Epithelial cell of proximal tubule (primary cell): ENCODE data around the gene GIMAP4. TPM values are rescaled to one million over a fixed set of nuclear protein-coding genes. Genes with fewer than 3 reads are reported as not detected.
"Not testable (repeated sequence)": the region's sequence is repeated elsewhere in the genome, so short reads cannot be mapped to it uniquely, and the experiment has no call there.

Experiments
- DNase-seq: peaks from one replicate; pipeline ENCODE4 v3.0.0-alpha.2; 2011; ENCODE audit warnings: low read depth
- H3K4me3 ChIP-seq: 2 replicates; pipeline ENCODE4 v1.5.1; 2011; ENCODE audit warnings: low read depth, mild to moderate bottlenecking, low read length
- total RNA-seq: library from RNA; depleted of rRNA; stranded (reverse); fragments of >200 nt; gene quantifications from 2 replicates; pipeline ENCODE4 v1.2.3, GENCODE V29; 2015
- TF ChIP-seq, protein P1 (sequence below): conservative IDR thresholded peaks from 2 replicates; pipeline ENCODE4 v1.5.1; 2012; ENCODE audit warnings: low read depth, mild to moderate bottlenecking, low read length

The GIMAP4 gene
- total RNA-seq, 1 donor from 2014 or later, result not detected

DNA sequence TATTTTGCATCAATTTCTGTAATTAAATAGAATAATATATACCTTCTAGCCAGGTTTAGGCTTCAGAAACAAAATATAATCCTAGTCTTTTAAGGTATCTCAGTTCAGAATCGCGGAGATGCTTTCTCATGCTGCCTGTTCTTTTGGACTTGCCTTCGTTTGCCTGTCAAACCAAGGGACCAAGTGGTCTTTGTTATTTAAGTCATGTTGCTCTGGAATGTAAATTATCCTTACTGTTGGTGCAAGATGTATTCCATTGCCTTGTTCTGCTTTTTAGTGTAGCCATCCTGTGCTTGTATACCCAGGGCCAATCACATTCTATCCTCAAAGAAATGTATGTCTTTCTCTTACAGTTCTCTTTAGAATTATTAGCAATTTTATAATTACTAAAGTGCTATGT lies 1.1 kb upstream of the GIMAP4 start:
- DNase-seq, result no peak
- TF ChIP-seq, protein P1, sequence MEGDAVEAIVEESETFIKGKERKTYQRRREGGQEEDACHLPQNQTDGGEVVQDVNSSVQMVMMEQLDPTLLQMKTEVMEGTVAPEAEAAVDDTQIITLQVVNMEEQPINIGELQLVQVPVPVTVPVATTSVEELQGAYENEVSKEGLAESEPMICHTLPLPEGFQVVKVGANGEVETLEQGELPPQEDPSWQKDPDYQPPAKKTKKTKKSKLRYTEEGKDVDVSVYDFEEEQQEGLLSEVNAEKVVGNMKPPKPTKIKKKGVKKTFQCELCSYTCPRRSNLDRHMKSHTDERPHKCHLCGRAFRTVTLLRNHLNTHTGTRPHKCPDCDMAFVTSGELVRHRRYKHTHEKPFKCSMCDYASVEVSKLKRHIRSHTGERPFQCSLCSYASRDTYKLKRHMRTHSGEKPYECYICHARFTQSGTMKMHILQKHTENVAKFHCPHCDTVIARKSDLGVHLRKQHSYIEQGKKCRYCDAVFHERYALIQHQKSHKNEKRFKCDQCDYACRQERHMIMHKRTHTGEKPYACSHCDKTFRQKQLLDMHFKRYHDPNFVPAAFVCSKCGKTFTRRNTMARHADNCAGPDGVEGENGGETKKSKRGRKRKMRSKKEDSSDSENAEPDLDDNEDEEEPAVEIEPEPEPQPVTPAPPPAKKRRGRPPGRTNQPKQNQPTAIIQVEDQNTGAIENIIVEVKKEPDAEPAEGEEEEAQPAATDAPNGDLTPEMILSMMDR, result no peak

DNA sequence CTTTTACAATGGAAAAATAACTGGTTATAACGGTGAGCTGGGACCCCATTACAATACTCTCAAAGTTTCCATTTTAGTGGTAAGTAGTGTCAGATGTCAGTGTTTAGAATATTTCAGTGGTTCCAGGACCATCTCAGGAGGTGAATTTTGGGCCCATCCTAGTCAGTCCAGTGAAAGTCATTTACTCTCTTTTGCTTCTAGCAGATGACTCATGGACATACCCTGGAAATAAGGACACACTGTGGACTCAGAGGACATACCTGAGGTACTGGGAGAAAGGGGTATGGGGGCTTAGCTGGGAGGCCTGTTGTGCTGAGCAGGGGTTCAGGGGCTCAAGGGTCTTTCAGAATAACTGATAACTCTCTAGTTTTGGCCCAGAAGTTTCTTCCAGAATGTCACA lies 618 bp upstream of the GIMAP4 start:
- DNase-seq, result no peak
- TF ChIP-seq, protein P1, result no peak
- no peak overlapping the region for H3K4me3 ChIP-seq

More for the DNA sequence above, 1.1 kb upstream of the GIMAP4 start:
- H3K4me3 ChIP-seq, result no peak overlapping the region

DNA sequence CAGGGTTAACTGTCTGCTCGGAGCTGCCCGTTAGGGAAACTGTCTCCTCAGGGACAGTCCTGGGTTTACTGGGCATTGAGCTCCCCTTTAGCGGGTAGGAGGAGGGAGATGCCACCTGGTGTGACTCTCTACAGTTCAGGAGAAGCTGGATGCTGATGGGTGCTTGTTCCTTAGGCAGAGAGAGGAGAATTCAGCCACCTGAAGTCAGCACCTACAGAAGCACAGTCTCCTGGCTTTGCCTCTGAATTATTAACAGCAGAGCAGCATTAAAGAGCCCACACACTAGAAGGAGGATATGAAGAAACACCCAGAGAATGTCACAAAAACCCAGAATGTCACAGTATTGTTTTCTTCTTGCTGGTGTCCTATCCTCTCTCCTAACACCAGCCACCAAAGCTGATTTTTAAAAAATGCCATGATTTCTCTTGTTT lies 696 bp downstream of the GIMAP4 start:
- H3K4me3 ChIP-seq, result no peak overlapping the region
- DNase-seq, result no peak
- TF ChIP-seq, protein P1, result no peak

DNA sequence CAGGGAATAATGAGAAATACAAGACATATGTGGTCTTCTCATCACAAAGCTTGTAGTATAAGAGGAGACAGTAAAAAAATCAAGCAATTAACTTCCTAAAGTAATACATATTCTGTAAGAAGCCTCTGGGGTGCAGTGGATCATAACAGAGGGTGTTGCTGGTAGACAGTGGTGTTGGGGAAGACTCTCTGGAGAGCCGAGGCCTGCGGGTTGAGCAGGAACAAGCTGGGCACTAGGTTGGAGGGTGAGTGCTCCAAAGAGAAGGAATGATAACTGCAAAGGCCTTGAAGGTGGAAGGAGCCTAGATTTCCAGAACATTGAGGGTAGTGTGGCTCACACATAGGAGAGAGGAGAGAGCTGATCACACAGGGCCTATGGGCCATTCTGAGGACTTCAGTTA lies 1.5 kb downstream of the GIMAP4 start:
- DNase-seq, result no peak
- TF ChIP-seq, protein P1, result no peak
- H3K4me3 ChIP-seq, result no peak overlapping the region

DNA sequence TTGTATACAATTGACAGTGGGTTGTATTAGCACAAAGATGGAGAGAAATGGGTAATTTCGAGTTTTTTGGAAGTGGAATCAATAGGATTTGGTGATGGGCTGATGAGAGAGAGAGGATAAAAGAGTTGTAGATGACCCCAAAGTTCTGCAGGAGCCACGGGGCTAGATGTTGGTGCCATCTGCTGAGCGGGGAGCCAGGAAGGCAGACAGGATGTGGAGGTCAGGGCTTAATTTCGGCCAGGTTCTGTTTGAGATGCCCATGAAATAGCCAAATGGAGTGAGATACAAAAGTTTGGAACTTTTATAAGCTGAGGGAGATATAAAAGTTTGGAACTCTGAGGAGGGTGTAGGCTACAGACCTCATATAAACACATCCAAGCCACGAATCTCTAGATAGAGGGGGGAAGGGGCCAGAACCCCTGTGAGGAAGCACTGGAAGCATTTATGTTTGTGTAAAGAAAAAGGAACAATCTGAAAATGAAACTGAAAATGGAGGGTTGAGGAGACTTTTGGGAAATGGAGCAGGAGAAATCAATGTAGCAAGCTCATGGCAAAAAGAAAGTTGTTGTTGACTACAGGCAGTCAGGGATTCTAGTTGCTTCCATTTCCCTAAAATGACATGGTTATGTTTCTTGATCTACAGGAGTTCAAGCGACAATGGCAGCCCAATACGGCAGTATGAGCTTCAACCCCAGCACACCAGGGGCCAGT lies 2.2 kb downstream of the GIMAP4 start:
- no peak overlapping the region for H3K4me3 ChIP-seq
- TF ChIP-seq, protein P1, result no peak
- no peak for DNase-seq

DNA sequence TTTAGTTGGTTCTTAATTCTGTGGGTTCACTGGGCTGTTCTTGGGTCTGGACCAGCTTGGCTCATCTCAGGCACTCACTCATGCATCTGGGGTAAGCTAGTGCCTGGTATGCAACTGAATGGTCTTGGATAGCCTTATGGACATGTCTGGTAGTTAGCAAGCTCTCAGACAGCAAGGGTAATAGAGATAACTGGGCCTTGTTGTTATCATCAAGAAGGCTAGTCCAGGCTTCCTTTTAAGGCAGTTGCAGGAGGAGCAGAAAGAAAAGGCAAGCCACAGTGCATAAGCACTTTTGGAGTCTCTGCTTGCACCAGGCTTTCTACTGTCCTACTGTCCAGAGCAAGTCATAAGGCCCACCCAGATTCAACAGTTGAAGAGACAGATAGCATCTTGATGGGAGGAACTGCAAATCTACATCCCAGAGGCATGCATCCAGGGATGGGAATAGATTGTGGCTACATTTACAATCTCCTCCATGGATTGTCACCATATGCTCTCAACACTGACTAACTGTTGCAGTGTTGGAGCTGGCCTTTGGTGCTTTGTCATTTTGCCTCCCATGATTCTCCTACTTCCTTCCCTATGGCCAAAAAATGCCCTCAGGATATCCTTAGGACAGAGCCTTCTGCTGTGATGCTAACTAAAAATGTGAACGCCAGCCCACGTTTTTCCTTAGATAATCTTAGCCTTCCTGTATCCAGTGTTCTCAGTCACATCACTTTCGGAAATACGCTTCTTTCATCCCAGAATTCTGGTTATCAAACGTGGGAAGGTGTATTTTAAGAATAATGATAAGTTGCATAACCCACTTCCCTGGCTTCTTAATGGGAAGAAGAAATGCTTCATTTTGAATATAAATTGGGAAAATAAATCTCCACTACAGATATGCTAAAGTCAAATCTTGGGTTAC lies 3.6 kb downstream of the GIMAP4 start:
- H3K4me3 ChIP-seq, result no peak overlapping the region
- no peak for DNase-seq
- TF ChIP-seq, protein P1, result no peak

DNA sequence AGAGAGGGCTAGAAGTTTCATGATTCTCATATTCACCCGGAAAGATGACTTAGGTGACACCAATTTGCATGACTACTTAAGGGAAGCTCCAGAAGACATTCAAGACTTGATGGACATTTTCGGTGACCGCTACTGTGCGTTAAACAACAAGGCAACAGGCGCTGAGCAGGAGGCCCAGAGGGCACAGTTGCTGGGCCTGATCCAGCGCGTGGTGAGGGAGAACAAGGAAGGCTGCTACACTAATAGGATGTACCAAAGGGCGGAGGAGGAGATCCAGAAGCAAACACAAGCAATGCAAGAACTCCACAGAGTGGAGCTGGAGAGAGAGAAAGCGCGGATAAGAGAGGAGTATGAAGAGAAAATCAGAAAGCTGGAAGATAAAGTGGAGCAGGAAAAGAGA lies 5.3 kb downstream of the GIMAP4 start:
- H3K4me3 ChIP-seq, result no peak overlapping the region
- no peak for DNase-seq
- TF ChIP-seq, protein P1, result no peak

DNA sequence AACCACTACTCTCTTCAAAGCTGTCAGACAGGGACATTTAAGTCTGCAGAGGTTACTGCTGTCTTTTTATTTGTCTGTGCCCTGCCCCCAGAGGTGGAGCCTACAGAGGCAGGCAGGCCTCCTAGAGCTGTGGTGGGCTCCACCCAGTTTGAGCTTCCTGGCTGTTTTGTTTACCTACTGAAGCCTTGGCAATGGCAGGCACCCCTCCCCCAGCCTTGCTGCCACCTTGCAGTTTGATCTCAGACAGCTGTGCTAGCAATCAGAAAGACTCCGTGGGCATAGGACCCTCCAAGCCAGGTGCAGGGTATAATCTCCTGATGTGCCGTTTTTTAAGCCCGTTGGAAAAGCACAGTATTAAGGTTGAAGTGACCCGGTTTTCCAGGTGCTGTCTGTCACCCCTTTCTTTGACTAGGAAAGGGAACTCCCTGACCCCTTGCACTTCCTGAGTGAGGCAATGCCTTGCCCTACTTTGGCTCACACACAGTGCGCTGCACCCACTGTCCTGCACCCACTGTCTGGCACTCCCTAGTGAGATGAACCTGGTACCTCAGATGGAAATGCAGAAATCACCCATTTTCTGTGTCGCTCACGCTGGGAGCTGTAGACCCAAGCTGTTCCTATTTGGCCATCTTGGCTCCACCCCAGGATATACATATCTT lies 12.9 kb downstream of the GIMAP4 start:
- DNase-seq, H3K4me3 ChIP-seq: not testable (repeated sequence)
